AG09319 (cell line): ENCODE data around the gene KDM3B.

Source experiments
- DNase-seq: peaks from one replicate; pipeline ENCODE4 v3.0.0-alpha.2; 2010; ENCODE audit warnings: low read depth; ENCODE audit errors: extremely low read depth
- CTCF ChIP-seq: IDR thresholded peaks from 2 replicates; pipeline ENCODE4 v1.5.1; 2011; ENCODE audit warnings: low read depth, mild to moderate bottlenecking, inconsistent platforms, low read length, moderate library complexity

Gene KDM3B

GRCh38 chr5:138438003-138438723 is 85.7 kb downstream of the KDM3B start:
- no peak for TF ChIP-seq CTCF
- no peak for DNase-seq

GRCh38 chr5:138438724-138439476 is 86.4 kb downstream of the KDM3B start, which contains the start of gene REEP2:
REEP2 (plus strand) TSS chr5:138439057; CDS start chr5:138439209, 152 bp downstream.
- TF ChIP-seq CTCF, result no peak
- no peak for DNase-seq

GRCh38 chr5:138439477-138440158 is 87.1 kb downstream of the KDM3B start:
- TF ChIP-seq CTCF, result no peak
- DNase-seq, result no peak

GRCh38 chr5:138440159-138441073 is 87.9 kb downstream of the KDM3B start:
- no peak for DNase-seq
- TF ChIP-seq CTCF, result no peak

GRCh38 chr5:138441221-138441620 is 88.7 kb downstream of the KDM3B start:
- DNase-seq, result no peak

More at GRCh38 chr5:138441221-138441620, 88.7 kb downstream of the KDM3B start:
- no peak for TF ChIP-seq CTCF
